Spleen (tissue), 7 donors: ENCODE measurements around the gene CTSL.

ENCODE experiments used
- CTCF ChIP-seq, 11 experiments: fragments of 200-600 bp in 7 of 11; fragments of 450-650 bp in 4 of 11; sonication (generic) in 4 of 11; IDR thresholded peaks in 8 of 11; conservative IDR thresholded peaks in 3 of 11; 1 replicate in 7 of 11; 2 replicates in 4 of 11; pipeline versions ENCODE4 v1.4.0 to v1.8.0; 2016 to 2021; ENCODE audit warnings: antibody characterized with exemption in 11 of 11, inconsistent platforms in 4 of 11, mild to moderate bottlenecking in 1 of 11
- POLR2A ChIP-seq, 3 donors: fragments of 450-650 bp; IDR thresholded peaks; one replicate each; pipeline ENCODE4 v1.5.1; 2017; ENCODE audit warnings: antibody characterized with exemption in 3 of 3, mild to moderate bottlenecking in 1 of 3
- POLR2AphosphoS5 ChIP-seq, 3 donors: sonication (generic); formaldehyde crosslinking; IDR thresholded peaks; one replicate each; pipeline ENCODE4 v1.5.1; 2017; ENCODE audit warnings: antibody characterized with exemption in 3 of 3
- donor health status: DM: no; HTN: no; CAD: no; lungs with moderate emphysema.
- donor health status: DM: no; HTN: no; CAD: no.
- donor health status: DM: no; HTN: no; CAD: no.

GRCh38 chr9:87770616-87771315, 44.8 kb downstream of the CTSL start:
- TF ChIP-seq POLR2AphosphoS5 (IDR thresholded peaks at IDR 0.05) (no peak), CTCF (IDR thresholded peaks at IDR 0.05 in 8 of 11, conservative IDR thresholded peaks at IDR 0.05 in 3 of 11) (no peak), POLR2A (IDR thresholded peaks at IDR 0.05) (no peak)
